ACC112 (cell line): ENCODE measurements around the gene CAT.
A peak's percentile ranks its signal among the peaks of the same experiment; 100 is the strongest.

Source experiments
- H2AFZ ChIP-seq: fragments of 200-600 bp; sonication (generic); one replicate; pipeline ENCODE4 v1.6.0; 2017; ENCODE audit warnings: antibody characterized with exemption, low read length; ENCODE audit not compliant: unreplicated experiment
- H3K27ac ChIP-seq: fragments of 200-600 bp; sonication (generic); 2 replicates; pipeline ENCODE4 v1.5.1; 2014; ENCODE audit warnings: low read depth, mild to moderate bottlenecking, antibody characterized with exemption, low read length, moderate library complexity
- H3K27me3 ChIP-seq: fragments of 200-600 bp; sonication (generic); 2 replicates; pipeline ENCODE4 v1.6.1; 2014; ENCODE audit warnings: mild to moderate bottlenecking, antibody characterized with exemption, low read length, moderate library complexity, mixed read lengths; ENCODE audit not compliant: insufficient read depth
- H3K36me3 ChIP-seq: fragments of 200-600 bp; sonication (generic); 2 replicates; pipeline ENCODE4 v1.6.1; 2016; ENCODE audit warnings: mild to moderate bottlenecking, antibody characterized with exemption, low read length, moderate library complexity, mixed read lengths; ENCODE audit not compliant: insufficient read depth
- H3K4me1 ChIP-seq: fragments of 200-600 bp; sonication (generic); one replicate; pipeline ENCODE4 v1.6.1; 2016; ENCODE audit warnings: low read length, mixed read lengths; ENCODE audit not compliant: insufficient read depth, unreplicated experiment, control insufficient read depth
- H3K4me3 ChIP-seq: fragments of 200-600 bp; sonication (generic); 2 replicates; pipeline ENCODE4 v1.5.1; 2014; ENCODE audit warnings: mild to moderate bottlenecking, low read depth, low read length
- H3K79me2 ChIP-seq: fragments of 200-600 bp; sonication (generic); one replicate; pipeline ENCODE4 v1.6.0; 2016; ENCODE audit warnings: low read length; ENCODE audit not compliant: control insufficient read depth, unreplicated experiment, insufficient read depth

The CAT gene

DNA sequence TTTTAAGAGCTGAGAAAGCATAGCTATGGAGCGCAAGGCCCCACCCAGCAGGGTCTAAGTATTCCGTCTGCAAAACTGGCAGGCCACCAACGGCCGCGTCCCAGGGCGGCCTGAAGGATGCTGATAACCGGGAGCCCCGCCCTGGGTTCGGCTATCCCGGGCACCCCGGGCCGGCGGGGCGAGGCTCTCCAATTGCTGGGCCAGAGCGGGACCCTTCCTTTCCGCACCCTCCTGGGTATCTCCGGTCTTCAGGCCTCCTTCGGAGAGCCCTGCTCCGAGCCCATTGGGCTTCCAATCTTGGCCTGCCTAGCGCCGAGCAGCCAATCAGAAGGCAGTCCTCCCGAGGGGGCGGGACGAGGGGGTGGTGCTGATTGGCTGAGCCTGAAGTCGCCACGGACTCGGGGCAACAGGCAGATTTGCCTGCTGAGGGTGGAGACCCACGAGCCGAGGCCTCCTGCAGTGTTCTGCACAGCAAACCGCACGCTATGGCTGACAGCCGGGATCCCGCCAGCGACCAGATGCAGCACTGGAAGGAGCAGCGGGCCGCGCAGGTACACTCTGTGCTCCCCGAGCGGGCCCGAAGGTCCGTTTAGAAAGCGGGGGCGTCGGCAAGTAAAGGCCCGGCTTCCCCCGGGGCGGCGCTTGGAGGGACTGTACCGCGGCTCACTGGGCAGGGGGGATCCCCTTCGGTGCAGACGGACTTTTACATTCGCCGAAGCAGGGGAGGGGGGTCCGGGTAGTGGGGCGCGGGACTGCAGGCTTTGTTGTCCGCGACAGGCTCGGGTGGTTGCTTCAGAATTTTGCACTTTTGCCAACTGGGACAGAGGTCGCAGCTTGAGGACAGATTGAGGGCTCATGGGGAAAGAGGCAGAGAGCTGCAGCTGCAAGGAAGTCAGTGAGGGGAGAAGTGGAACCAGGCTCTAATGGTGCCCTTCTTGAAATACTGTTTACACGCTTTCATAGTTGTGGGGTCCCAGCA, at the start of gene CAT:
Gene CAT (plus strand): TSS at position 406 of the 979 bp plus-strand sequence. CDS start 80 bp downstream, at position 486.
- Histone ChIP-seq H3K27me3 (no peaks in the 10 kb centered on the region), H3K4me3 (peak within 1 kb of the TSS; percentile 87), H3K4me1 (peaks cover 6% of the 10 kb centered on the region), H2AFZ (peak within 1 kb of the TSS; percentile 66), H3K79me2 (peaks cover 25% of the 10 kb centered on the region), H3K36me3 (0 out of 2 replicates have a peak, but pooled peaks cover 4% of the 10 kb centered on the region), H3K27ac (peak within 1 kb of the TSS; percentile 52)

DNA sequence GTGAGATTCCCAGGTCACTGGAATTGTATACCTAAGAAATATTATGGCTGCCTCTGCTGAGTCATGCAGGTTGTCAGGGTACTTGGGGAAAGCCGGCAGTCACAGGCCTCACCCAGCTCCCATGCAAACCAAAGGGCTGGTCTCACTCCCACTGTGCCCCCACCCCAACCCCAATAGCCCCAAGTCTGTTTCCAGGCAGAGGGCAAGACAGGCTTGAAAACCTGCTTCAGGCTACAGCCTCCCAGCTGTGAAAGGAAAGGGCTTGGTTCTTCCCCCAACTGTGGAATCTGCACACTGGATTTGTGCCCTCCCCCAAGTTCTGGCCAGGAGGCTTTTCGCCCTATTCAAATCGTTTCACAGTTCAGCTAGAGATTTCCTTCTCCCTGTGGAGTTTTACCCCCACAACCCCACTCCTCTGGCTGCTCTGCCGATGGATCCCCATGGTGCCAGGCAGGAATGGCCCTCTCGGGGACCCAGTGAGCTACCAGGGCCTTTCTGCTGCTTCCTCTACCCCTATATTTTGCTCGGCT, 43.9 kb upstream of the CAT start:
- Histone ChIP-seq H3K4me3 (no peak overlapping the region), H3K79me2 (no peaks in the 10 kb centered on the region), H3K4me1 (peaks cover 14% of the 10 kb centered on the region), H3K27ac (no peak overlapping the region), H3K36me3 (no peaks in the 10 kb centered on the region), H3K27me3 (peaks cover 6% of the 10 kb centered on the region), H2AFZ (no peak overlapping the region)

DNA sequence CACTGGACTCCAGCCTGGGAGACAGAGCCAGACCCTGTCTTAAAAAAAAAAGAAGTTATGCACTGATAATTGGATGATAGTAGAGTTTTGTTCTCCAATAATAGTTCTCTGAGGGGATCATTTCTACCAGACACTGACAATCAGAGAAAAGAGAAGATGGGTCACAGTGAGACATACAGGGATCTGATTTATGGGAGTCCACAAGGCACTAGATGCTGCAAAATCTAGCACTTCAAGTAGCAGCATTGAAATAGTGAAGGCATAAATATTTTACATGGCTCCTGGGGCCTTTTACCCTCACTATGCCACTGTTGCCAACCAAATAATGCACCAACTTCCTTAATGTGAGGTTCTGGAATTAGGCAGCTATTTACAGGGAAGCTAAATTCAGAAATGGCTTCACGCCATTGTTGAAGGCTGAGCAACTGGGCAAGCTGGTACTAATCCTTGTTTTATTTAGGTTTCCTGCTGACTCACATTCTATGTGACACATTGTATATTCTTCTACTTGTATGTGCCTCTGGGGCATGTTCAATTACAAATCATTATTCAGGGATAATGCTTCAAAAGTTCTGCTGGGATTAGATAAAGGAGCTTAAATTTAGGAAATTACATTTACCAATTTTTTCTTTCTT, 42.7 kb upstream of the CAT start:
- Histone ChIP-seq H3K79me2 (no peaks in the 10 kb centered on the region), H3K4me3 (no peak overlapping the region), H3K36me3 (no peaks in the 10 kb centered on the region), H2AFZ (peak overlapping the region; percentile 70), H3K4me1 (peaks cover 14% of the 10 kb centered on the region), H3K27ac (no peak overlapping the region), H3K27me3 (peaks cover 6% of the 10 kb centered on the region)

DNA sequence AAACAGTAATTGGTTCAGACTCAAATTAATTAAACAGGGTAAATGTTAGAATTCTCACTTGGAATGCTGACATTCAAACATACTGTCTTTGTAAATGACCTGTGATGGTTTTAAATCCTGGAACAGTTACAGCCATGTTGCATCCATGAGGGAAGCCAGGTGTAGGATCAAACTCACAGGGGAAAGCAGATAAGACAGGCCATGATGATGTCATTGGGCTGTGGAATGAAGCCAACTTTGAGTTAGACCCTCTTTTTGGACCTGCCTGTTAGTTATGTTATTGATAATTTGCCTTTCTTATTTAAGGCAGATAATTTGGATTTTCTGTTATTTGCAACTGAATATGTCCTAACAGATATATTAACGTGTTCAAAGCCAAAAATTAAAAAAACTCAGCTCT, 41.6 kb upstream of the CAT start:
- H2AFZ ChIP-seq = no peak overlapping the region
- no peak overlapping the region for H3K4me3 ChIP-seq
- H3K36me3 ChIP-seq = no peaks in the 10 kb centered on the region
- peaks cover 3% of the 10 kb centered on the region for H3K27me3 ChIP-seq
- H3K4me1 ChIP-seq = peaks cover 14% of the 10 kb centered on the region
- H3K27ac ChIP-seq = no peak overlapping the region
- no peaks in the 10 kb centered on the region for H3K79me2 ChIP-seq

DNA sequence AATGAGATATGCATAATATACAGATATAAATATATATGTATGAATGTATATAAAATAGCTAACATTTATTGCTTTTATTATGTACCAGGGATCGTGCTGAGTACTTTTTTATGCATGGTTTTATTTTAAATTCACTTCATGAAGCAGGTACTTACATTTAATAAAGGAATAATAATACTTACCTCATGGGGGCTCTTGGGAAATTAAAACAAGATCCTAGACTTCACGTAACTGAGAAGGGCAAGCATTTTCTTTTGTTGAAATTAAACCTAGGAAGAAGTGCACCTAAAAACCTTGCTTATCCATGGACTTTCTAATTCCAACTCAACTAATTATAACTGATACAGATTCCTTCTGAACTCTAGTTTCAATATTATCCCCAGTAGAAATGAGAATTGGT, 40.9 kb upstream of the CAT start:
- no peaks in the 10 kb centered on the region for H3K36me3 ChIP-seq
- H3K27me3 ChIP-seq = peaks cover 3% of the 10 kb centered on the region; the same call in 1 of the 2 replicates
- H2AFZ ChIP-seq = no peak overlapping the region
- H3K4me3 ChIP-seq = no peak overlapping the region
- no peak overlapping the region for H3K27ac ChIP-seq
- H3K4me1 ChIP-seq = peaks cover 14% of the 10 kb centered on the region
- no peaks in the 10 kb centered on the region for H3K79me2 ChIP-seq

DNA sequence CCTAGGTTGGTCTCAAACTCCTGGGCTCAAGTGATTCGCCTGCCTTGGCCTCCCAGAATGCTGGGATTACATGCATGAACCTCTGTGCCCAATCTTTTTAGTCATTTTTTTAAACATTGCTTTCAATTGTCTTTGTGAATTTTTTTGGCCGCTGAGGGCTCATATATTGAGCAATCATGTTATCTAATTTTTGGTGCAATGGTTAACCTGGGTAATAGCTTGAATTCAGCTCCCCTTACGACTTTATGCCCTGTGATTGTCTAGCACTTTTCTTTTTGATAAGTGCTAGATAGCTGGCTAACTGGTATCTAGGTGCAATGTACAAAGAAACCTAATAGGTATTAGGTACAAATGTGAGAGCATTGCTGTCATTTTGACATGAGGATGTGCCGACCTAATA, 35.3 kb upstream of the CAT start:
- Histone ChIP-seq H2AFZ (no peak overlapping the region), H3K4me3 (no peak overlapping the region), H3K27me3 (peaks cover 9% of the 10 kb centered on the region; the same call in 1 of the 2 replicates), H3K79me2 (no peaks in the 10 kb centered on the region), H3K27ac (no peak overlapping the region), H3K36me3 (no peaks in the 10 kb centered on the region), H3K4me1 (peaks cover 6% of the 10 kb centered on the region)

DNA sequence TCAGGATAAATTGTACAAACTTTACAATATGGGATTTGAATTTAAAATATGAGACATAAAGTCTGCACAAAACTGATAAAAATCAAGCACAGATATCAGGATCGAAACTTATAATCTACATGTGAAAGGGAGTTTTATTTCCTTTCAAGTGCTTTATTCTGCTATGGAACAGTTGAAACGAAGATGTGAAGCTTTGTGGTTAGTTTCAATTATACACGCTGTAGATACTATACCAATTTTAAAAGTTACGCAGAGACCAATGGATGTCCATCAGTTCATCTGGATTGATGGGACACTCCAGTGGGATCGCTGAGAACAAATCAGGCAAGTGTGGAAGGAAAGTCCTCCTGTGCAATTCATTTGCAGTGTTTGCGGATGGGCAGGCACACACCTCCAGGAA, 34.5 kb upstream of the CAT start:
- H3K27me3 ChIP-seq = peaks cover 9% of the 10 kb centered on the region; the same call in 1 of the 2 replicates
- no peak overlapping the region for H3K4me3 ChIP-seq
- no peak overlapping the region for H2AFZ ChIP-seq

DNA sequence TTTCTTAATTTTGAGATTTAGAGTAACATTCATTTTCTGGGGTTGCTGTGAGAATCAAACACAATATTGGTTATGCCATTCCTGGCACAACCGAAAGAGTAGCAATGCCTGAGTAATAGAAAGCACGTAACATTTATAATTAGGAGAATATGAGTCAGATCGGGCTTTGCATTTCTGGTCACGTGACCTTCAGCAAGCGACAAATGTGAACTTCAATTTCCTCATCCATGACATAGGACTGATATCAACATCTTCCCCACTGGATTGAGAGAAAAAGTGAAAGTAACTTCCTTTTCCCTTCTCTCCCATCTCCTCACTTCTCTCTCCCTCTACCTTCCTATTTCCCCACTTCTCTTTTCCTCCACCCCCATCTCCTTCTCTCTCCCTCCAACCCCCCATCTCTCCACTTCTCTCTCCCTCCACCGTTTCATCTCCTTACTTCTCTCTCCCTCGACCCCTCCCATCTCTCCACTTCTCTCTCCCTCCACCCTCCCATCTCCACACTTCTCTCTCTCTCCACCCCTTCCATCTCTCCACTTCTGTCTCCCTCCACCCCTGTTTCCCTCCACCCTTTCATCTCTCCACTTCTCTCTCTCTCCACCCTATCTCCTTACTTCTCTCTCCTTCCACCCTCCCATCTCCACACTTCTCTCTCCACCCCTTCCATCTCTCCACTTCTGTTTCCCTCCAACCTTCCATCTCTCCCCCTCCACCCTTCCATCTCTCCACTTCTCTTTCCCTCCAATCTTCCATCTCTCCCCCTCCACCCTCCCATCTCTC, 33.5 kb upstream of the CAT start:
- Histone ChIP-seq H3K27ac (no peak overlapping the region), H3K36me3 (no peaks in the 10 kb centered on the region), H2AFZ (peak overlapping the region; percentile 15), H3K4me1 (peaks cover 6% of the 10 kb centered on the region), H3K27me3 (peaks cover 9% of the 10 kb centered on the region; the same call in 1 of the 2 replicates), H3K79me2 (no peaks in the 10 kb centered on the region), H3K4me3 (peak overlapping the region; percentile 61)

More for the DNA sequence above, 34.5 kb upstream of the CAT start:
- no peak overlapping the region for H3K27ac ChIP-seq
- H3K79me2 ChIP-seq = no peaks in the 10 kb centered on the region
- H3K4me1 ChIP-seq = peaks cover 6% of the 10 kb centered on the region
- H3K36me3 ChIP-seq = no peaks in the 10 kb centered on the region

DNA sequence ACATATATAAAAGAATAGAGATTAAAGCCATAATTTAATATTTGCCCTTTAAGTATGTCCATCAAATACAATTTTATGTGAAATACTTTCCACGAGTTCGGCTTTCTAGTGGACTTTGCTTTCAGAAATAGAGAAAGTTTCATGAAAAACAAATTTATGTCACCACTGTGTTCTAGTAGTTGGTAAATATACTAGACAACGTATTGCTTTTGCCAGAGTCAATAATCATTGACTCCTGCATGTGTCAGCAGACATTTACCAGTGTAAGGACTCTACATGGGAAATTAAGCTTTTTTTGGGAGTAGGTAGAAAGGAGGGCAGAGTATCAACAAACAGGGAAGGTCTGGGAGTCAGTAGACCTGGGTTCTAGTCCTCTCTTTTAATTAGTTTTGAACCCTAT, 32.3 kb upstream of the CAT start:
- Histone ChIP-seq H3K79me2 (no peaks in the 10 kb centered on the region), H3K4me3 (no peak overlapping the region), H3K36me3 (no peaks in the 10 kb centered on the region), H2AFZ (no peak overlapping the region), H3K4me1 (peaks cover 6% of the 10 kb centered on the region), H3K27me3 (peaks cover 9% of the 10 kb centered on the region; the same call in 1 of the 2 replicates), H3K27ac (no peak overlapping the region)
